Uterus (tissue), 2 donors: Measurements from ENCODE around the gene VSIG8.
"Not testable (repeated sequence)": the region's sequence is repeated elsewhere in the genome, so short reads cannot be mapped to it uniquely, and the experiment has no call there.

ENCODE experiments used
- POLR2A ChIP-seq, 2 donors: fragments of 450-650 bp; IDR thresholded peaks; one replicate each; pipeline ENCODE4 v1.6.1; 2016; ENCODE audit warnings: antibody characterized with exemption in 2 of 2, mild to moderate bottlenecking in 1 of 2, moderate library complexity in 1 of 2
- TF ChIP-seq, protein P1 (sequence below), 4 experiments: fragments of 200-600 bp in 2 of 4; fragments of 450-650 bp in 2 of 4; sonication (generic) in 2 of 4; IDR thresholded peaks; one replicate each; pipeline ENCODE4 v1.5.1; 2016 to 2019; ENCODE audit warnings: antibody characterized with exemption in 4 of 4, mild to moderate bottlenecking in 2 of 4, moderate library complexity in 1 of 4

GRCh38 chr1:159904036-159904435 is 41.6 kb upstream of the VSIG8 start:
- TF ChIP-seq, protein P1, sequence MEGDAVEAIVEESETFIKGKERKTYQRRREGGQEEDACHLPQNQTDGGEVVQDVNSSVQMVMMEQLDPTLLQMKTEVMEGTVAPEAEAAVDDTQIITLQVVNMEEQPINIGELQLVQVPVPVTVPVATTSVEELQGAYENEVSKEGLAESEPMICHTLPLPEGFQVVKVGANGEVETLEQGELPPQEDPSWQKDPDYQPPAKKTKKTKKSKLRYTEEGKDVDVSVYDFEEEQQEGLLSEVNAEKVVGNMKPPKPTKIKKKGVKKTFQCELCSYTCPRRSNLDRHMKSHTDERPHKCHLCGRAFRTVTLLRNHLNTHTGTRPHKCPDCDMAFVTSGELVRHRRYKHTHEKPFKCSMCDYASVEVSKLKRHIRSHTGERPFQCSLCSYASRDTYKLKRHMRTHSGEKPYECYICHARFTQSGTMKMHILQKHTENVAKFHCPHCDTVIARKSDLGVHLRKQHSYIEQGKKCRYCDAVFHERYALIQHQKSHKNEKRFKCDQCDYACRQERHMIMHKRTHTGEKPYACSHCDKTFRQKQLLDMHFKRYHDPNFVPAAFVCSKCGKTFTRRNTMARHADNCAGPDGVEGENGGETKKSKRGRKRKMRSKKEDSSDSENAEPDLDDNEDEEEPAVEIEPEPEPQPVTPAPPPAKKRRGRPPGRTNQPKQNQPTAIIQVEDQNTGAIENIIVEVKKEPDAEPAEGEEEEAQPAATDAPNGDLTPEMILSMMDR (IDR thresholded peaks at IDR 0.05): not testable (repeated sequence)
- not testable (repeated sequence) for TF ChIP-seq POLR2A (IDR thresholded peaks at IDR 0.05)
